Measurements from ENCODE around the gene GLIS2.
"Not testable (repeated sequence)": the region's sequence is repeated elsewhere in the genome, so short reads cannot be mapped to it uniquely, and the experiment has no call there.

DNA sequence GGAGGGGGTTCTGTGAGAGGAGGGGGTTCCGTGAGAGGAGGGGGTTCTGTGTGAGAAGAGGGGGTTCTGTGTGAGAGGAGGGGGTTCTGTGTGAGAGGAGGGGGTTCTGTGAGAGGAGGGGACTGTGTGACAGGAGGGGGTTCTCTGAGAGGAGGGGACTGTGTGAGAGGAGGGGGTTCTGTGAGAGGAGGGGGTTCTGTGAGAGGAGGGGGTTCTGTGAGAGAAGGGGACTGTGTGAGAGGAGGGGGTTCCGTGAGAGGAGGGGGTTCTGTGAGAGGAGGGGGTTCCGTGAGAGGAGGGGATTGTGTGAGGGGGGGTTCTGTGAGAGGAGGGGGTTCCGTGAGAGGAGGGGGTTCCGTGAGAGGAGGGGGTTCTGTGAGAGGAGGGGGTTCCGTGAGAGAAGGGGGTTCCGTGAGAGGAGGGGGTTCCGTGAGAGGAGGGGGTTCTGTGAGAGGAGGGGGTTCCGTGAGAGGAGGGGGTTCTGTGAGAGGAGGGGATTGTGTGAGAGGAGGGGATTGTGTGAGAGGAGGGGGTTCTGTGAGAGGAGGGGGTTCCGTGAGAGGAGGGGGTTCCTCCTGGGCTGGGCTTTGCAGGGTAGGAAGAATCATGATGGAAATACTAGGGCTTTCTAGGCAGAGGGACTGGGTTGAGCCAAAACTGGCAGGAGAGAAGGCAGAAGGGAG, 28.6 kb downstream of the GLIS2 start:
- TF ChIP-seq, protein P1, sequence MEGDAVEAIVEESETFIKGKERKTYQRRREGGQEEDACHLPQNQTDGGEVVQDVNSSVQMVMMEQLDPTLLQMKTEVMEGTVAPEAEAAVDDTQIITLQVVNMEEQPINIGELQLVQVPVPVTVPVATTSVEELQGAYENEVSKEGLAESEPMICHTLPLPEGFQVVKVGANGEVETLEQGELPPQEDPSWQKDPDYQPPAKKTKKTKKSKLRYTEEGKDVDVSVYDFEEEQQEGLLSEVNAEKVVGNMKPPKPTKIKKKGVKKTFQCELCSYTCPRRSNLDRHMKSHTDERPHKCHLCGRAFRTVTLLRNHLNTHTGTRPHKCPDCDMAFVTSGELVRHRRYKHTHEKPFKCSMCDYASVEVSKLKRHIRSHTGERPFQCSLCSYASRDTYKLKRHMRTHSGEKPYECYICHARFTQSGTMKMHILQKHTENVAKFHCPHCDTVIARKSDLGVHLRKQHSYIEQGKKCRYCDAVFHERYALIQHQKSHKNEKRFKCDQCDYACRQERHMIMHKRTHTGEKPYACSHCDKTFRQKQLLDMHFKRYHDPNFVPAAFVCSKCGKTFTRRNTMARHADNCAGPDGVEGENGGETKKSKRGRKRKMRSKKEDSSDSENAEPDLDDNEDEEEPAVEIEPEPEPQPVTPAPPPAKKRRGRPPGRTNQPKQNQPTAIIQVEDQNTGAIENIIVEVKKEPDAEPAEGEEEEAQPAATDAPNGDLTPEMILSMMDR (conservative IDR thresholded peaks at IDR 0.05 in 1 of 2, IDR thresholded peaks at IDR 0.05 in 1 of 2; ENCODE audit: low read depth in 1 of 2, low read length in 2 of 2), result not testable (repeated sequence)
- not testable (repeated sequence) for TF ChIP-seq EZH2 (IDR thresholded peaks at IDR 0.05; ENCODE audit: low read length, missing control alignments)

Data from fibroblast of lung (primary cell).